SK-N-SH treated with all-trans-retinoic acid at 6 μM for 48 hours (cell line): ENCODE data around the gene MOK.

Experiments used
- CREB5 ChIP-seq: fragments of 250-450 bp; sonication (Bioruptor Pico); IDR thresholded peaks from 2 replicates; pipeline ENCODE4 v1.5.1; 2020; ENCODE audit warnings: low read depth, mild to moderate bottlenecking, moderate library complexity
- ZNF8 ChIP-seq: fragments of 450-650 bp; formaldehyde crosslinking; IDR thresholded peaks from 2 replicates; pipeline ENCODE4 v1.5.0; 2020; ENCODE audit warnings: mild to moderate bottlenecking, moderate library complexity

DNA sequence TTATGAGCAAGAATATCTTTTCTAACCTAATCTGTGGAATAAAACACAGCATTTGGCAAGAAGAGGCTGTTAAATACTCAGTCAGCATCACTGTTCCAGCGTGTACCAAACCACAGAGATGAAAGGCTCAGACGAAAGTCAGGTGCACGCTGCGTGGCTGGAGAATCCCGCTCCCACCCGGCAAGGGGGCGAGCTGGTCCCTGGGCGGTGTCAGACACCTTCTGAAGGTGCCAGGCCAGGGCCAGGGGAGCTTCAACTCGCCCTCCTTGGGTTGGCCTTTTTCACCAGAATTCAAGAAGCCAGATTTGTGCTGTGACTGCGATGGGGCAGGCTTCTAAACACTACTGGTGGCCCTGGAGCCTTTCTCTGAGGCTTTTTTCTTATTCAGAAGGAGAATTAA, 92.1 kb downstream of the MOK start:
- TF ChIP-seq CREB5 (CRISPR knock-in tag) (no peak), ZNF8 (CRISPR knock-in tag) (no peak)
